ENCODE measurements around the gene TRPM1.

TRPM1 gene

DNA sequence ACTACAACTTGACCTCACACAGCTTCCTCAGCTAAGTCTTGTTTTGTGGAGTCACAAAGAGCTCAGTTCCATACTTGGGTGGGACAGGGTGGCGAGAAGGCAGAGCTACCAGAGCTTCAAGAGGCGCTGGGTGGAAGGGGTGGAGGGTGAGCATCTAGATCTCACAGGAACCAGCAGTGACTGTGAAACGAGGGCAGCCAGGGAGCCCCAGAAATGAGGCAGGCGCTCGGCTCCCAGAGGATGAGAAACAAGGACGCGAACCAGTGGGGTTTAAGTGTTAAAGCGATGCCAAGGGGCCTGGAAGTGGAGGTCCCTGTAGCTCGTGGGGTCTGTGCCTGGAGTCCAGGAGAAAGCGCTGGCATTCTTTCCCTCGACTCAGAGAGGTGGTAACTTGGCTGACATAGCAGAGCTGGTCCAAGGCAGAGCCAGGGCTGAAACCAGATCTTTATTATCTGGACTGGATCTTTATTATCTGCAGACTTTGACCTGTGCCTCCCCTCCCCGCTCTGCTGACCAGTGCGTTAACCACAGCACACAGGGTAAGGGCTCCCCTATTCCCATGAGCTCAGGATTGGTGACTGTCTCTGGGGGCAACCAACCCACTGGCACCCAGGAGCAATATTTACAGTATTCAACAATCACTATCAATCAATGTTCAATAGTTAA, 26.2 kb upstream of the TRPM1 start:
- no peak for DNase-seq
- in situ Hi-C loops (cut with MboI; ENCODE audit: low pct_unique_long_range_greater_than_20kb, low sequenced_read_pairs): no loop called here

GRCh38 chr15:31125061-31125460, 23.5 kb upstream of the TRPM1 start:
- in situ Hi-C loops (cut with MboI; ENCODE audit: low pct_unique_long_range_greater_than_20kb, low sequenced_read_pairs): no loop called here
- no peak for DNase-seq

- in situ Hi-C loops (cut with MboI; ENCODE audit: low pct_unique_long_range_greater_than_20kb, low sequenced_read_pairs): no loop called here
- no peak for DNase-seq
Observed at GRCh38 chr15:31116423-31117030, 15.0 kb upstream of the TRPM1 start.

DNA sequence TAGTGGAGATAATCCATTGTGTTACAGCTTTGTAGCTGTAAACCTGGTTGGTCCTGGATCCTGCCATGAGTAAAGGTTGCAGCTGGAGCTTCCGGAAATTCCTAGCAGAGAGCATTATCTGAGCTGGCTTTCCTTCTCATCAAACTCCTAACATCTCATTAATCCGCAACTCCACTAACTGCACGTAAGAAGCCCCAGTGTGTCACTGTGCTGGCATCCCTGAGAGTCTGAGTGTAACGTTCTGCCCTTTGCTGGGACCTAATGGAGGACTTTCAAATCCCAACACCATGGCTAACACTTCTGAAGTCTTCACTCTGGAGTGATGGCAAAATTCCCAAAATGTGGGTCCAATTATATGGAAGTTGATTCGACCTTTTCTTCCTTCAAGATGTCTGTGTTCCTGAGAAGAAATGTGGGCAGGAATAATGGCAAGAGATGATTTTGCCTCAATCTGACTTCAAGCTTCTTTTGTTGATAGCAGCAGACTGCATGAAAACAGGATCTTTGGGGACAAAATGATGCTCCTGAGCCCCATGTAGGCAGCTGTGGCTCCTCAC, 9.6 kb upstream of the TRPM1 start:
- no peak for DNase-seq
- in situ Hi-C loops (cut with MboI; ENCODE audit: low pct_unique_long_range_greater_than_20kb, low sequenced_read_pairs): no loop called here

DNA sequence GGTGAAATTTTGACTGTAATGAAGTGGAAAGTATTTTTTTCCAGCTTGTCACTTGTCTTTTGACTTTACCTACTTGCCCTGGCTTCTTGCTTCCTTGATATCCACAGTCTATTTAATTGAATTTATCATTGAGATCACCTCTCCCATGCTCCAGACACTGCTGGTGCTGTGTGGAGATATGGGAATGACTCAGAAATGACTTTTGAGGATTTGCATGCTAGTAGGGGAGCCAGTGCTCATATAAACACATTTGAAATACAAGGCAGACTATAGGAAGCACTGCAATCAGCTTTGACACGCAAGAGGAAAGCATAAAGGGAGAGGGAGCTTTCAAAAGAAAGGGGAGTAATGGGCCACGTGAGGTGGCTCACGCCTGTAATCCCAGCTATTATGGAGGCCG, 7.3 kb upstream of the TRPM1 start:
- in situ Hi-C loops (cut with MboI; ENCODE audit: low pct_unique_long_range_greater_than_20kb, low sequenced_read_pairs): no loop called here
- no peak for DNase-seq

GRCh38 chr15:31106495-31107300, 5.2 kb upstream of the TRPM1 start:
- DNase-seq: peak; percentile 35

DNA sequence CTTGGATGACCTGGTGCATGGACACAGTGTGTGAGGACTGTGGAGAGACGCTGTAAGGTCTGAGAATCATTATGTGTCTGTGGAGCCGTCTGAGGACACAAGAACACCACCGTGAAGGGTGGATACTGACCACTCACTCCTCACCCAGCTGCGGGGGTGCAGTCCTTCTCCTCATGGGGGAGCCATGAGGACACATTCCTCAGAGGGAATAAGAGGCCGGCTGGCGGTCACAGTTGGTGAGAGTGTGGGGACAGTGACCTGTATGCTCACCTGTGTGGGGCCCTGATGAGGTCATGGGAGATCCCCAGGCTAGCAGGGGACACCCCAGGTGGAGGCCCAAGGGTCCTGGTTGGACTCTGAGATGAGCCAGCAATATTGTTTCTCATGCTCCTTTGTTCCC, 2.5 kb upstream of the TRPM1 start:
- in situ Hi-C loops (cut with MboI; ENCODE audit: low pct_unique_long_range_greater_than_20kb, low sequenced_read_pairs): no loop called here
- DNase-seq: no peak

More at GRCh38 chr15:31106495-31107300, 5.2 kb upstream of the TRPM1 start:
- in situ Hi-C loops (cut with MboI; ENCODE audit: low pct_unique_long_range_greater_than_20kb, low sequenced_read_pairs): no loop called here

GRCh38 chr15:31102374-31103342, 1.1 kb upstream of the TRPM1 start:
- DNase-seq: no peak
- in situ Hi-C loops (cut with MboI; ENCODE audit: low pct_unique_long_range_greater_than_20kb, low sequenced_read_pairs): no loop called here

- in situ Hi-C loops (cut with MboI; ENCODE audit: low pct_unique_long_range_greater_than_20kb, low sequenced_read_pairs): no loop called here
- DNase-seq: no peak
Observed at GRCh38 chr15:31102039-31102321, 455 bp upstream of the TRPM1 start.

- in situ Hi-C loops (cut with MboI; ENCODE audit: low pct_unique_long_range_greater_than_20kb, low sequenced_read_pairs): no loop called here
- no peak for DNase-seq
Observed at GRCh38 chr15:31100738-31101137, 787 bp downstream of the TRPM1 start.

DNA sequence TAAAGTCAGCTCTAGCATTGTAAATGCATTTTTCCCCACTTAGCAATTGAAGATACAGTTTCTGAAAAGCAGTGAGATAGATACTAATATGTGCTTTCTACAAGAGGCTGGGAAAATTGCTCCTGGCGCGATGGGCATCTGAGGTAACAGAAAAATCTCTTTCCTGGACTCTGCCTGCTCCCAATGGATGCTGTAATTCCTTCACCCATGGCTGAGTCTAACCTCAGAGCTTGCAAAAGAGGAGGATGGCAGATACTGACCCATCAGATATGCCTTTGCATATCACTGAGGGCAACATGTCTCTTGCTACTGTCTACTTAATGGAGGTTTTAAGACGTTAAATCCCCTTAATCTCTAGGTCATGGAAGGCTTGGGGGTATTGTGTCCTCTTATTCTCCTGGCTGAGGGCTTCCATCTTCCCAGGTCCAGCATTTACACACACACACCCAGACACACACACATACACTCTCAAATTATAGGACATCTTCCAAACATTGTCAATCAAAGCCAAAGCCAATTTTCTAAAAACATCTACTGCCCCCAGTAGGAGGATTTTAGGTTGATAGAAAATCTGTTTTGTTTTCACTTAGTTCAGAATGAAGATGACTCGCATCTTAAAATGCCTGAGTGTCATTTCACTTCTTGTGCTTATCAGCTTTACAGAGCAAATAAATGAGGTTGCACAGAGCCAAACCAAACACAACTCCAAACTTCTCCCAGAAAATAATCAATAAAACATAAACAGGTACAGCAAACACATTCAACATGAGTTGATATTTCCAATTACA, 2.4 kb downstream of the TRPM1 start:
- DNase-seq: peak; percentile 15

DNA sequence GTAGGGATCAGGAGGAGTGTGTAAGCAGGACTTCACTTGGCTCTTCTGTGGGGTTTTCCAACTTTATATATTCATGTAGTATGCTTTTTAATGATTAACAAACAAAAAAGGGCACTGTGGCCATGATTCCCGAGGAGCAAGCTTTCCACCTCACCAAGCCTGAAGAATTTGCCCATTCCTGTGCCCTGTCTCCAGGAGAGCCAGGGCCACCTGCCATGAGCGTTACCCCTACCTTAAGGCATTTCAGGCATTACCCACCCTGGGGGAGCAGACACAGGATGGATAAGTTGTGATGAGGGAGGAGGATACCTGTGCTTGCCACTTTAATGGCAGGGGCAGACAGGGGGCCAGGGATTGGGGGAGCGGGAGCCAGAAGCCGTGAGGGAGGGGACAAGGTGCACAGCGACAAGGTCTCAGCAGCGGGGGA, 3.0 kb downstream of the TRPM1 start:
- in situ Hi-C loops (cut with MboI; ENCODE audit: low pct_unique_long_range_greater_than_20kb, low sequenced_read_pairs): no loop called here
- no peak for DNase-seq

More for the DNA sequence above, 2.4 kb downstream of the TRPM1 start:
- in situ Hi-C loops (cut with MboI; ENCODE audit: low pct_unique_long_range_greater_than_20kb, low sequenced_read_pairs): no loop called here

DNA sequence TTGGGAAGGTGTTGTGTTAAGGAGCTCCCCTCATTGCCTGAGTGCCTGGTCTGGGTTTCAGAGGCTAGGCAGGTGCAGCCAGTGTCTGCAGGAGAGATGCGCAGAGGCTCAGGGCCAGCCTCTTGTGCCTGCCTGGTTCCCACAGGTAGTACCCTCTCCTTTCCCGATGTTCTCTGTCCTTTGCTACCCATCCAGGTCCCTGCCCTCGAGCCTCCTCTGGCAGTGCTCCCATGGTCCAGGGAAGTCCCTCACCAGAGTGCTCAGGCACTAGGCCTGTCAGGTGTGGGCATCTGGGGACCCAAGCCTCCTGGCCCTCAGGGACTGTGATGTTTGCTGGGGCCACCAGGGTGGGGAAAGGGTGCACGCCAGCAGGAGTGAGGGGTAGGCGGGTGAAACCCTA, 5.0 kb downstream of the TRPM1 start:
- no peak for DNase-seq
- in situ Hi-C loops (cut with MboI; ENCODE audit: low pct_unique_long_range_greater_than_20kb, low sequenced_read_pairs): no loop called here

DNA sequence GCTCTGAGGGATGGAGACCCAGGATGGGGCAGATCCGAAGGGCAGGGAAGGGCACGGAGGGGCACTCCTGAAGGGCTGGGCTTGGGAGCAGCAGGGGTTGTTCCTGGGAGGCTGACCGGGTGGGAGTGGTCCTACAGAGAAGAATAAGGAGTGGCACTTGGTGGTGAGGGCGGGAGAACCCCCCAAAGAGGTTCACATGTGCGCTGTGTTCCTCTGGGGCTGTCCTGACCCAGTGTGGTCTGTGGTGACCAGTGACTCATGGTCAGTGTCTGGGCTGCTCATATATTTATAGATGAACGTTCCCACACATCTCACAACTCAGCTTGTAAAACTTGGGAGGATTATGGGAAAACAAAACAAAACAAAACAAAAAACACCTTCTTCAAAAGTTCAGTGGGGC, 10.0 kb downstream of the TRPM1 start:
- in situ Hi-C loops (cut with MboI; ENCODE audit: low pct_unique_long_range_greater_than_20kb, low sequenced_read_pairs): no loop called here
- DNase-seq: no peak

DNA sequence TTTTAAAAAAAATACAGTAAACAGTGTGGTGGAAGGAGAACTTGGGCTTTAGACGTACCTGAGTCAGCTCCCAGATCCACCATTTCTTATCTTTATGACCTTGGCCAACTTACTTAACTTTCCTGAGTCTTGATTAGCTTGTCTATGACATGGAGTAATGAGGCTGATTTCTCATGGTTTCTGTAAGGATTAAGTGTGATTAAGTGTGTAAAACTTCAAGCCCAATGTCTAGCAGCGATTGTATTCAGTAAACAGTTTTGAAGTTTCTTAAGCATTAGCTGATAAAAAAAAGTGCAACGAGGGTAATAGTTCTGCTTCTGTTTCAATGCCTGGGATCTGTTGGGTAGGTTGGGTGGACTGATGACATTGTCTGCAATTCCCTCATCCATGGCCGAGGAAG, 10.8 kb downstream of the TRPM1 start:
- in situ Hi-C loops (cut with MboI; ENCODE audit: low pct_unique_long_range_greater_than_20kb, low sequenced_read_pairs): no loop called here
- no peak for DNase-seq

DNA sequence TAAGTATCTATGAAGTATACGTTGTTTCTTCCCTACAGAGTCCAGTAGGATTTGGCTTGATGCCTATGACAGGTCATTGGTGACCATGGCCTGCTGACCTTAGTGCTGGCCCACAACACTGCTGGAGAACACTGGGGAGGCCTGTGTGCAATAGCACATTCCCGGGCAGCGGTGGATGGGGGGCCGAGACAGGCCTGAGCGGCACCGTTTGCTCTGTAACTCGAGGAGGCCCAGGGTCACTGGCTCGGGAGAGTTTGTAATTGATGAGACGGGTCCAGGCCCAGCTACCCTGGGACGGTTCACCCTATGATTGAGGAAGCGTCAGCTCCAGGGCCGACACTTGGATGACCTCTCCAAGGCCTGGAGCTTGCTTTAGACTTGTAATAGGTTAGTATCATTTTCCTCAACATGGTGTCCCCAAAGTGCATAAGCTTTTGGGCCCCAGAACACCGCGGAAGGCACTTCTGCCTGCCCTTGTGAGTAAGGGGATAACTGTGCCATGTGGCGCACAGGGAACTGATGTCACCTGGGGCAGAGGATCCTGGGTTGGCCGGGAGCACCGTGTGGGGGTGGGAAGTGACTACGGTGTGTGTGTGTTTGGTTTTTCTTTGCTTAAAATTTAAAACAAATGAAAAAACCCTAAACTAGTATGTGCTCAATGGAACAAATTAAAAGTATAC, 12.0 kb downstream of the TRPM1 start:
- DNase-seq: no peak
- in situ Hi-C loops (cut with MboI; ENCODE audit: low pct_unique_long_range_greater_than_20kb, low sequenced_read_pairs): no loop called here

GRCh38 chr15:31088672-31089367, 12.7 kb downstream of the TRPM1 start:
- no peak for DNase-seq
- in situ Hi-C loops (cut with MboI; ENCODE audit: low pct_unique_long_range_greater_than_20kb, low sequenced_read_pairs): no loop called here
